Esophagus squamous epithelium (tissue), 5 donors: ENCODE results near the gene INPP4B. TPM values are rescaled to one million over a fixed set of nuclear protein-coding genes. Genes with fewer than 3 reads are reported as not detected.
A peak's percentile ranks its signal among the peaks of the same experiment; 100 is the strongest.

Experiments used
- DNase-seq: peaks from one replicate; lab custom pipeline; 2025; lab: John Stamatoyannopoulos, UW
- H3K27ac ChIP-seq, 4 donors: fragments of 200-600 bp; sonication (generic); one replicate each; pipeline ENCODE4 v1.5.1; 2016 to 2019; ENCODE audit warnings: mild to moderate bottlenecking in 1 of 4
- H3K27me3 ChIP-seq, 4 donors: fragments of 200-600 bp; sonication (generic); 1 replicate in 3 of 4; 2 replicates in 1 of 4; pipeline versions ENCODE4 v1.5.1 to v1.6.0; 2017 to 2021; ENCODE audit warnings: antibody characterized with exemption in 1 of 4
- H3K36me3 ChIP-seq, 3 donors: fragments of 200-600 bp; sonication (generic); one replicate each; pipeline ENCODE4 v1.5.1; 2016 to 2019
- H3K4me1 ChIP-seq, 3 donors: fragments of 200-600 bp; sonication (generic); one replicate each; pipeline ENCODE4 v1.5.1; 2017 to 2019
- H3K4me3 ChIP-seq, 4 donors: fragments of 200-600 bp; sonication (generic); 1 replicate in 3 of 4; 2 replicates in 1 of 4; pipeline ENCODE4 v1.5.1; 2016 to 2019; ENCODE audit warnings: mild to moderate bottlenecking in 2 of 4, moderate library complexity in 1 of 4
- H3K9me3 ChIP-seq, 3 donors: fragments of 200-600 bp; sonication (generic); one replicate each; pipeline ENCODE4 v1.5.1; 2016 to 2019
- CTCF ChIP-seq, 6 experiments: fragments of 450-650 bp in 4 of 6; fragments of 200-600 bp in 2 of 6; sonication (generic) in 2 of 6; IDR thresholded peaks; one replicate each; pipeline ENCODE4 v1.5.1; 2016 to 2019; ENCODE audit warnings: antibody characterized with exemption in 6 of 6, mild to moderate bottlenecking in 4 of 6, moderate library complexity in 4 of 6
- POLR2A ChIP-seq, 4 donors: fragments of 450-650 bp; IDR thresholded peaks; one replicate each; pipeline ENCODE4 v1.6.1; 2017; ENCODE audit warnings: antibody characterized with exemption in 4 of 4, mild to moderate bottlenecking in 4 of 4, moderate library complexity in 3 of 4
- WGBS, 2 donors: methylation state at CpG; one replicate each; pipeline ENCODE4 v1.1.5; 2018; 5-methylcytosine and 5-hydroxymethylcytosine counted together
- intact Hi-C: fragments of 100-400 bp; cut with DNase I; formaldehyde crosslinking; loops from one replicate; pipeline ENCODE4 v1.15.0; 2022
- total RNA-seq, 4 donors: library from RNA; depleted of rRNA; stranded (reverse); fragments of >200 nt; gene quantifications; one replicate each; pipeline ENCODE4 v1.1.0, GENCODE V29; 2016
- donor health status: DM: yes; HTN: yes; CAD: no.

The INPP4B gene
- total RNA-seq, 4 donors from 2014 or later: 14.3 to 49.7 (median 21.3) TPM

GRCh38 chr4:142721187-142721586 lies 124.9 kb downstream of the INPP4B start:
- Histone ChIP-seq H3K27ac (no peak overlapping the region), H3K4me1 (no peaks in the 10 kb centered on the region), H3K36me3 (no peaks in the 10 kb centered on the region), H3K9me3 (no peaks in the 10 kb centered on the region), H3K4me3 (no peak overlapping the region), H3K27me3 (no peaks in the 10 kb centered on the region)
- TF ChIP-seq CTCF (IDR thresholded peaks at IDR 0.05): no peak
- no peak for TF ChIP-seq POLR2A (IDR thresholded peaks at IDR 0.05)
- intact Hi-C loops: no loop called here
- DNase-seq: no peak
- 66 to 85% methylated on average over 4 of the region's 4 CpGs for WGBS, 2 donors

- 38 to 44% methylated on average over 5 of the region's 5 CpGs for WGBS, 2 donors
- Histone ChIP-seq H3K9me3 (no peaks in the 10 kb centered on the region), H3K27me3 (no peaks in the 10 kb centered on the region), H3K4me3 (no peak overlapping the region), H3K27ac (no peak overlapping the region), H3K36me3 (no peaks in the 10 kb centered on the region), H3K4me1 (no peaks in the 10 kb centered on the region)
- peak in 4 of 6 experiments; percentile 15 to 55 (median 40) for TF ChIP-seq CTCF (IDR thresholded peaks at IDR 0.05)
- no peak for TF ChIP-seq POLR2A (IDR thresholded peaks at IDR 0.05)
- DNase-seq: no peak
- intact Hi-C loops: no loop called here
These were observed 126.1 kb downstream of the INPP4B start for GRCh38 chr4:142719854-142720541.

- Histone ChIP-seq H3K27me3 (no peaks in the 10 kb centered on the region), H3K4me3 (no peak overlapping the region), H3K27ac (no peak overlapping the region), H3K36me3 (no peaks in the 10 kb centered on the region), H3K4me1 (no peaks in the 10 kb centered on the region), H3K9me3 (no peaks in the 10 kb centered on the region)
- DNase-seq: no peak
- no peak for TF ChIP-seq CTCF (IDR thresholded peaks at IDR 0.05)
- TF ChIP-seq POLR2A (IDR thresholded peaks at IDR 0.05): no peak
- intact Hi-C loops: no loop called here
These were observed 127.1 kb downstream of the INPP4B start for GRCh38 chr4:142718981-142719380.

GRCh38 chr4:142715727-142716126 lies 130.4 kb downstream of the INPP4B start:
- Histone ChIP-seq H3K4me3 (no peak overlapping the region), H3K36me3 (no peaks in the 10 kb centered on the region), H3K27ac (no peak overlapping the region), H3K4me1 (no peaks in the 10 kb centered on the region), H3K27me3 (no peaks in the 10 kb centered on the region), H3K9me3 (no peaks in the 10 kb centered on the region)
- DNase-seq: no peak
- intact Hi-C loops: no loop called here
- TF ChIP-seq CTCF (IDR thresholded peaks at IDR 0.05): no peak
- TF ChIP-seq POLR2A (IDR thresholded peaks at IDR 0.05): no peak

GRCh38 chr4:142713282-142714030 lies 132.6 kb downstream of the INPP4B start:
- H3K4me1 ChIP-seq: no peaks in the 10 kb centered on the region
- H3K27ac ChIP-seq: no peak overlapping the region
- H3K4me3 ChIP-seq: no peak overlapping the region
- no peaks in the 10 kb centered on the region for H3K36me3 ChIP-seq
- 84 to 90% methylated on average over 2 of the region's 2 CpGs for WGBS, 2 donors
- no peaks in the 10 kb centered on the region for H3K27me3 ChIP-seq
- no peak for DNase-seq
- intact Hi-C loops: no loop called here
- H3K9me3 ChIP-seq: no peaks in the 10 kb centered on the region
- TF ChIP-seq POLR2A (IDR thresholded peaks at IDR 0.05) (no peak), CTCF (IDR thresholded peaks at IDR 0.05) (no peak)
